OCI-LY1 (cell line): ENCODE measurements around the gene RCVRN.

Source experiments
- EZH2 ChIP-seq: fragments of 200-600 bp; sonication (generic), shearing (Covaris generic); IDR thresholded peaks from 2 replicates; pipeline ENCODE4 v1.8.0; 2017; ENCODE audit warnings: borderline replicate concordance, mixed run types, mild to moderate bottlenecking, antibody characterized with exemption, low read length, moderate library complexity, mixed read lengths
- TF ChIP-seq, protein P1 (sequence below): fragments of 200-600 bp; sonication (generic), shearing (Covaris generic); IDR thresholded peaks from 2 replicates; pipeline ENCODE4 v1.5.1; 2017; ENCODE audit warnings: mild to moderate bottlenecking, antibody characterized with exemption, low read length, moderate library complexity, mixed read lengths

GRCh38 chr17:9913476-9913875, 8.4 kb upstream of the RCVRN start:
- TF ChIP-seq EZH2 = no peak
- TF ChIP-seq, protein P1, sequence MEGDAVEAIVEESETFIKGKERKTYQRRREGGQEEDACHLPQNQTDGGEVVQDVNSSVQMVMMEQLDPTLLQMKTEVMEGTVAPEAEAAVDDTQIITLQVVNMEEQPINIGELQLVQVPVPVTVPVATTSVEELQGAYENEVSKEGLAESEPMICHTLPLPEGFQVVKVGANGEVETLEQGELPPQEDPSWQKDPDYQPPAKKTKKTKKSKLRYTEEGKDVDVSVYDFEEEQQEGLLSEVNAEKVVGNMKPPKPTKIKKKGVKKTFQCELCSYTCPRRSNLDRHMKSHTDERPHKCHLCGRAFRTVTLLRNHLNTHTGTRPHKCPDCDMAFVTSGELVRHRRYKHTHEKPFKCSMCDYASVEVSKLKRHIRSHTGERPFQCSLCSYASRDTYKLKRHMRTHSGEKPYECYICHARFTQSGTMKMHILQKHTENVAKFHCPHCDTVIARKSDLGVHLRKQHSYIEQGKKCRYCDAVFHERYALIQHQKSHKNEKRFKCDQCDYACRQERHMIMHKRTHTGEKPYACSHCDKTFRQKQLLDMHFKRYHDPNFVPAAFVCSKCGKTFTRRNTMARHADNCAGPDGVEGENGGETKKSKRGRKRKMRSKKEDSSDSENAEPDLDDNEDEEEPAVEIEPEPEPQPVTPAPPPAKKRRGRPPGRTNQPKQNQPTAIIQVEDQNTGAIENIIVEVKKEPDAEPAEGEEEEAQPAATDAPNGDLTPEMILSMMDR = no peak
